Left hindlimb (tissue), 1 donor: ENCODE data around the gene LCN1.
"Not testable (repeated sequence)": the region's sequence is repeated elsewhere in the genome, so short reads cannot be mapped to it uniquely, and the experiment has no call there.

ENCODE experiments used
- DNase-seq: peaks from one replicate; pipeline ENCODE4 v3.0.0-alpha.2; 2018

Gene LCN1

GRCh38 chr9:135524130-135524861, 3.1 kb downstream of the LCN1 start:
- DNase-seq: no peak

- DNase-seq: no peak
Observed at GRCh38 chr9:135525241-135526088, 4.2 kb downstream of the LCN1 start.

GRCh38 chr9:135526089-135526729, 5.0 kb downstream of the LCN1 start:
- DNase-seq: no peak

- no peak for DNase-seq
Observed at GRCh38 chr9:135526730-135527571, 5.7 kb downstream of the LCN1 start.

GRCh38 chr9:135528842-135529435, 7.7 kb downstream of the LCN1 start:
- DNase-seq: not testable (repeated sequence)

- DNase-seq: no peak
Observed at GRCh38 chr9:135530146-135530545, 8.9 kb downstream of the LCN1 start.

GRCh38 chr9:135531096-135531495, 9.9 kb downstream of the LCN1 start:
- DNase-seq: no peak

- no peak for DNase-seq
Observed at GRCh38 chr9:135533113-135533512, 11.9 kb downstream of the LCN1 start.

- DNase-seq: no peak
Observed at GRCh38 chr9:135533674-135534073, 12.4 kb downstream of the LCN1 start.

- not testable (repeated sequence) for DNase-seq
Observed at GRCh38 chr9:135534192-135534711, 13.0 kb downstream of the LCN1 start.

GRCh38 chr9:135534826-135535225, 13.6 kb downstream of the LCN1 start:
- not testable (repeated sequence) for DNase-seq

GRCh38 chr9:135535631-135536030, 14.4 kb downstream of the LCN1 start:
- not testable (repeated sequence) for DNase-seq

GRCh38 chr9:135536216-135536615, 15.0 kb downstream of the LCN1 start:
- peak; percentile 74 for DNase-seq

GRCh38 chr9:135543262-135543894, 22.1 kb downstream of the LCN1 start:
- DNase-seq: not testable (repeated sequence)

GRCh38 chr9:135544981-135545635, 23.9 kb downstream of the LCN1 start:
- no peak for DNase-seq

- DNase-seq: not testable (repeated sequence)
Observed at GRCh38 chr9:135545646-135546176, 24.5 kb downstream of the LCN1 start, which contains the start of gene OBP2A. TSS of gene OBP2A (plus strand) at chr9:135546126. CDS start at chr9:135546181, 55 bp downstream.

GRCh38 chr9:135546792-135547617, 25.8 kb downstream of the LCN1 start:
- not testable (repeated sequence) for DNase-seq

GRCh38 chr9:135547756-135548736, 26.8 kb downstream of the LCN1 start:
- DNase-seq: no peak
